ENCODE measurements around the gene BOK. TPM values are rescaled to one million over a fixed set of nuclear protein-coding genes. Genes with fewer than 3 reads are reported as not detected.

BOK gene
- total RNA-seq, 1 donor from 2014 or later: 4.5 TPM

DNA sequence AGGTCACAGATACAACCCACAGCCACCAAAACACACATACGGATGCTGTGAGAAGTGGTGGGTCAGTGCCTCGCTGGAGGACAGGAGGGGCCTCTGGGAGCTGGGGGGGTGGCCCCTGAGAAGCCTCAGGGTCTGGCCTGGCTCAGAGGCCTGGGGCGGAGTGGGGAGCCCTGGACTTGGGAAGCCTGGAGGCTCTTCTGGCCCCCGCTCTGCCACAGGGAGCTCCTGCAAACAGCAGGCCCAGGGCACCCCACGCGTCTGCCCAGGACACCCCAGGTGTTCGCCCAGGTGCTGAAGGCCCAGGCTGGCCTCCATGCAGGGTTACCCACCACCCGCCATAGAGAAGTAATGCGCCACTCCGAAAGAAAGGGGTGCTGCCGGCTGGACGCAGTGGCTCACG is 52.5 kb downstream of the BOK start:
- ATAC-seq (no peak), DNase-seq (ENCODE audit: missing footprints) (no peak)
- intact Hi-C loops (cut with DNase I): loop anchor here (5.0 to 10.0 kb wide), 2 partner anchors 104 to 506 kb away; partner anchors contain the start of genes MTERF4 and STK25

DNA sequence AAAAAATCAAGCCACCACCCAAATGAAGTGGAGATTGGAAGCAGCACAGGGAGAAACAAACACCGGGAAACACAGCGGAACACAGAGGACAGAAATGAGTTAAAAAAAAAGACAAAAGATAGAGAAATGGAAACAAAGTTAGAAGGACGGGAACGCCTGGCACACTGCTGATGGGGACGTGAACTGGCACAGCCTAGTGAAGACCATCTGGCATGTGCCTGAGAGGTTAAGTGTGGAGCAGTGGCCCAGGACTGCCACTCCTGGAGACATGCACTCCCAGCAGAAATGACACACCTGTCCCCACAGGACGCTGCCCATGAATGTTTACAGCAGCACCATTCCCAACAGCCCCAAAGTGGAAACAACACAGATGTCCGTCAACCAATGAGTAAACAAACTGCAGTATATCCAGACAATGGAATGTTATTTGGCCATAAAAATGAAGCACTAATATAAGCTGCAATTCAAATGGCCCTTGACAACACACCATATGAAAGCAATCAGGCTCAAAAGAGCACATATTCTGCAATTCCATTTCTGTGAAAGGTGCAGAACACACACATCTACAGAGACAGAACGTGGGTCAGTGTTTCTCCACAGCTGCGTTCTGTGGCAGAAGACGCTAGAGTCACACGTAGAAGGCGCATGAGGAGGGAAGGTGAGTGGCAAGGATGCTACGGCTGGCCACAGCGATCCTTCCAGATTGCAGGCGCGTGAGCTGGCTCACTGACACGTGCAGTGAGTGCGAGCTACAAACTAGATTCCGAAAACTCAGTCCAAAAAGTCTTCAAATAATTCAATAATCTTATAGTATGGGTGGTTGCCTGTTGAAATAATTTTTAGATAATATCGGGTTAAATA is 53.8 kb downstream of the BOK start:
- ATAC-seq: no peak

DNA sequence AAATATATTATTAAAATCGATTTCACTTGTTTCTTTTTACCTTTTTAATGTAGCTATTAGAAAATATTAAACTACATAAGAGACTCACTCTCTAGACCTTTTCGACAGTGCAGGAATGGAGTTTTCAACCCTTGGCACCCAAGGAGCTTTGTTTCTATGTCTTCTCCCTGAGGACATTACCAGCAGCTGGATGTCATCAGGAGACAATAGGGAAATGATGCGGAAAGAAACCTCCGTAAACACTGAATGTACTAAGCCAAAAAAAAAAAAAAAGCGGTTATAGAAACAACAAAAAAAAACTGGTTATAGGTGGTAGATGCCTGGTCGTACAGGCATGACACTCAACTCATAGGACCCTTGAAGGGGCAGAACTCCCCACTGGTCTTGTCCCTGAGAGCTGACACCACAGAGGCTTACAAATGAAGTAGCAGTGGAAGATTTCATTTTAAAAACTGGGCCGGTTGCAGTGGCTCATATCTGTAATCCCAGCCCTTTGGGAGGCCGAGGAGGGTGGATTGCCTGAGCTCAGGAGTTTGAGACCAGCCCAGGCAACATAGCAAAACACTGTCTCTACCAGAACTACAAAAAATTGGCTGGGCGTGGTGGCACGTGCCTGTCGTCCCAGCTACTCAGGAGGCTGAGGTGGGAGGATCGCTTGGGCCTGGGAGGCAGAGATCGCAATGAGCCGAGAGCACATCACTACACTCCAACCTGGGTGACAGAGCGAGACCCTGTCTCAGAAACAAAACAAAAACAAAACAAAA is 54.7 kb downstream of the BOK start:
- intact Hi-C loops (cut with DNase I): loop anchor here (2.0 to 10.0 kb wide), 3 partner anchors 78 to 508 kb away; partner anchors contain the start of genes MTERF4 and STK25
- DNase-seq (ENCODE audit: missing footprints): no peak
- peak; percentile 18 for ATAC-seq

More for the DNA sequence above, 53.8 kb downstream of the BOK start:
- intact Hi-C loops (cut with DNase I): loop anchor here (2.0 to 10.0 kb wide), 3 partner anchors 78 to 508 kb away; partner anchors contain the start of genes MTERF4 and STK25
- no peak for DNase-seq (ENCODE audit: missing footprints)

DNA sequence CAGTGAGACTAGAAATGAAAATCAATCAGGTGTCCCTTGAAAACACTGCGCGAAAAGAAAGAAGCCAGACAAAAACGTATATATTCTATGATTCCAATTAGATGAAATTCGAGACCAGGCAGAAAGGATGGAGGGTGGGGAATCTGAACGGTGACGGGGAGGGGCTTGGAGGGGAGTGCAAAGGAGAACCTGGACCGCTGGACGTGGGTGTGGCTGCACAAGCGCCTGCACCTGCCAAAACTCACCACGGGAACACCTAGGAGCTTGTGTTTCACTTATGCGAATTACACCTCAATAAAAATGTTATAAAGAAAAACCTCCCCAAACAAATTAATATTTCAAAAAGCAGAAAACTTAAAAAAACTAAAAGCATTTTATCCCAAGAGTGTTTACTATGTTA is 56.5 kb downstream of the BOK start:
- intact Hi-C loops (cut with DNase I): loop anchor here (10.0 kb wide), 1 partner anchor 510 kb away; the partner anchor contains the start of gene MTERF4

DNA sequence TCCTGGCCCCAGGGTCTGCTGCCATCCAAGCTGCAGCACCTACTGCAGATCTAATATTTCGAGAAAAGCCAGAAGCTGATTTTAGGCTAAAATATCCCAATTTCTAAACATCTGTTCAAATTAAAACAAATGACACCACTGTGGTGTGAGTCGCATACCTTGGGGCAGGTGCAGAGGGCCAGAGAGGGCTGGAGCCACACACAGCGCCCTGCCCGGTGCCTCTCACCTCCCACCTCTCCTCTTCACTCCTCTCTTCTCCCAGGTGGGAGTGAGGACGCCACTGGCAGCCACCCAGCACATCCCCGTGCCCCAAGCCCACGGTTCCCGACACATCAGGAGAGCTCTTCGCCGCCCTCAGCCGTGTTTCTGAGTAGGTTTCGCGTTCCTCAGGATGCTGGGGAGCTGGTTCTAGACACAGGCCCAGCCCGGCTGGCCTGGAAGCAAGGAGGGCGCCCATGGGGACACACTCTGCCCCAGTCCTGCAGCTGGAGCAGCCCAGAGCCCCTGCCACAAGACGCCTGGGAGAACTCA is 57.0 kb downstream of the BOK start:
- DNase-seq (ENCODE audit: missing footprints): no peak
- peak; percentile 21 for ATAC-seq
- intact Hi-C loops (cut with DNase I): loop anchor here (10.0 kb wide), 1 partner anchor 511 kb away; the partner anchor contains the start of gene MTERF4

More for the DNA sequence above, 56.5 kb downstream of the BOK start:
- no peak for ATAC-seq
- DNase-seq (ENCODE audit: missing footprints): no peak

DNA sequence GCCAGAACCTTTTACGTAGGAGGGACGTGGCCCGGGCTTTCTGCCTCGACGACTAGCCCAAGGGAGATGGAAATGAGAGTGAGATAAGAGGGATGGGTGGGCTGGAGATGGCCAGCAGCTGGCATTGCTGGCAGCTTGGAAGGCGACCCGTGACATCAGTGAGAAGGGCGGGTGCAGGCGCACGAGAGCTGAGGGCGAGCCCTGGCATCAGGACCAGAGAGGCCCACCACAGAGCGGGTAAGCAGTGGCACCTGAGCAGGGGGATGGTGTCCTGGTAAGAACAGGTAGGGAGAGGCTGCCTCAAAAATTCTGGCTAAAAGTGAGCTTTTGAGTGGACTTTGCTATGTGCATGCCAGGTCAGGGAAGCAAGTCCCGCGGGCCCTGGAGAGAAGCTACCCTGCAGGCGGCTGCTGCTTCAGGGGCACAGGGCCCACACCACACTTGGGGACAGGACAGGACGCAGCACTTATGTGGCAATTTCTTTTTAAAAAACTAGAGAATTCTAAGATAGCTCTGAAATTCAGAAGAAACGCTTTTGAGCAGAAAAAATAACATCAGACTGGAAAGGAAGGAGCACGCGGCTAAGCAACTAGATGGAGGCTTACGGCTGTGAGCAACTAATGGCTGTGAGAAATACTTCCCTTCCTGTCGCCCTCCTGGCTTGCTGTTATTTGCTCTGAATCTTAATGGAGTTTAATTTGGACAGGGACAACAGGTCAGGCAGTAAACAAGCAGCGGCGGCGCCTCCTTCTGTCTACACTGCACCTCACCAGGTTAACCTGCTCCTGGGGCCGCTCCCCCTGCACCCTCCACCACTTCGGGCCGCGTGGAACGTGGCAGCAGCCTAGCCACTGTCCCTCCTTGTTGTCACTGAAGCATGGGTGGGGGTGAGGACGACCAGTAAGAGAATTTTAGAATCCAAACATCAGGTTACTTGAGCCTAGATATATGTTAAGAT is 57.9 kb downstream of the BOK start:
- DNase-seq (ENCODE audit: missing footprints): no peak
- intact Hi-C loops (cut with DNase I): loop anchor here (10.0 kb wide), 1 partner anchor 512 kb away; the partner anchor contains the start of gene MTERF4
- peak; percentile 26 for ATAC-seq

DNA sequence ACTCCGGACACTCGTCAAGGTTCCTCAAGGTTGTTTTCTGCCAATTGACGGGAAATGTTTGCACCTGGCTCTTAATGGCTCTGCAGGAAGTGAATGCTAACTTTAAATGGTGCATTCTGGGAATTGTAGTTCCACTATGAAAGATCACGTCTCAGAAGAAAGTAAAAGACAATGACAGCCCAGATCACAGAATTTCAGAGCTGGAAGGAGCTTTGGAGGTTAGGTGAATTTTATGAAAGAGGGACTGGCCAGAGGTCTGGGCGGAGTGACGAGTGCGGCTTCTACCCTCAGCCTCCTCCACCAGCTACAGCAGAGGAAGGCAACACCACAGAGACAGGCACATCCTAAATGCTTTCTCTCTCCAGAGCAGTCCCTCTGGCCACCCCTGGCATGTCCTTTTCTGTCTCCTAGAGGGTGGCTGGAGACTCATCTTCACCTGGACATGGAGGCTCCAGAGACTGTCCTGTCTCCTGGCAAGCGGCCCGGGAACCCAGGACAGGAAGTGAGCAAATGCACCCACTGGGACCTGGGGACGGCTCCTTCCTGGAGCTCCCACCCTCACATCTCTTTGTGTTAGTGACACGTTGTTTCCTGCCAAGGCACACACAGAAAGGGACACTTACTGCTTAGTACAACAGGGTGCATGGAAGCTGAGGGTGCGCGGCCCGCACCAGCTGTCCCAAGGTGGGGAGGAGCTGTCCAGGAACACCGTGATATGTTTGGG is 59.0 kb downstream of the BOK start:
- DNase-seq (ENCODE audit: missing footprints) (peak; percentile 77), ATAC-seq (peak; percentile 40)
- intact Hi-C loops (cut with DNase I): loop anchor here (10.0 kb wide), 1 partner anchor 513 kb away; the partner anchor contains the start of gene MTERF4

DNA sequence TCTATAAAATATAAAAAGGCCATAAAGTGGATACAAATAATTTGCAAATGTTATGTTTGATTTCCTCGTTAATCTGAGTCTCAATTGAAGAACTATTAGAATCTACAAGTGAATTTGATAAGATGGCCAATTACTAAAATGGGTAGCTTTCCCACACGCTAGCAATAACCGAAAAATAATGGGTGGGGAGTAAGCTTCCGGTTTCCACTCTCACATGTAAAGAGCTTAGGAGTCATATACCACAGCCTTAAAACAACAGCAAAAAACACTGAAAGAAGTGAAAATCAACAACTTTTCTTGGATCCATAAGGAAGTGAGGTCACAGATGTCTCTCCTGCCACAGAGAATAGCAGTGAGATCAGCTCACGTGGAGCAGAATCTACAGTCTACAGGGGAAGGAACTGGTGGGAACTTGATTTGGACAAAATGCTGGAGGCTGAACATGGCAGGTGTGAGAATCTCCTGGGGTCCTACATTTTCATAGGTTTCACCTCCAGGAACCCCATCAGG is 59.8 kb downstream of the BOK start:
- ATAC-seq (no peak), DNase-seq (ENCODE audit: missing footprints) (no peak)
- intact Hi-C loops (cut with DNase I): loop anchor here (10.0 kb wide), 1 partner anchor 514 kb away; the partner anchor contains the start of gene MTERF4

DNA sequence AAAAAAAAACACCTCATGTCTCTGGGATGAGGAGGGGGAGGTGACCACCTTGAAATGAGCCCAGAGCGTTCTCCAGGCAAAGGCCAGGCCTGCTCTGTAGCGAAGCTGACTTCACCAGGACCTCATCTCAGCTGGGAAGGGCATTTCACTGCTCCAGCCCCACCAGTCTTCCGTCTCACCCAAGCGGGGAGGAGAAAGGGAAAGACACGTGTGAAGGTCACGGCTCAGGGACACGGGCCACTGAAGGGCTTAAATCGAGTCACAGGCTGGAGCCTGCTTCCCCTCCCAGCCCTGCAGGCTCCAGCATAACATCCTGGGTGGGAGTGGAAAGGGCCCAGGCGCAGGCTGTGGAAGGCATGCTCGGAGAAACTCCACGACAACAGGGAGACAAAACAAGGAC is 60.3 kb downstream of the BOK start:
- intact Hi-C loops (cut with DNase I): loop anchor here (10.0 kb wide), 1 partner anchor 514 kb away; the partner anchor contains the start of gene MTERF4
- no peak for ATAC-seq
- no peak for DNase-seq (ENCODE audit: missing footprints)

DNA sequence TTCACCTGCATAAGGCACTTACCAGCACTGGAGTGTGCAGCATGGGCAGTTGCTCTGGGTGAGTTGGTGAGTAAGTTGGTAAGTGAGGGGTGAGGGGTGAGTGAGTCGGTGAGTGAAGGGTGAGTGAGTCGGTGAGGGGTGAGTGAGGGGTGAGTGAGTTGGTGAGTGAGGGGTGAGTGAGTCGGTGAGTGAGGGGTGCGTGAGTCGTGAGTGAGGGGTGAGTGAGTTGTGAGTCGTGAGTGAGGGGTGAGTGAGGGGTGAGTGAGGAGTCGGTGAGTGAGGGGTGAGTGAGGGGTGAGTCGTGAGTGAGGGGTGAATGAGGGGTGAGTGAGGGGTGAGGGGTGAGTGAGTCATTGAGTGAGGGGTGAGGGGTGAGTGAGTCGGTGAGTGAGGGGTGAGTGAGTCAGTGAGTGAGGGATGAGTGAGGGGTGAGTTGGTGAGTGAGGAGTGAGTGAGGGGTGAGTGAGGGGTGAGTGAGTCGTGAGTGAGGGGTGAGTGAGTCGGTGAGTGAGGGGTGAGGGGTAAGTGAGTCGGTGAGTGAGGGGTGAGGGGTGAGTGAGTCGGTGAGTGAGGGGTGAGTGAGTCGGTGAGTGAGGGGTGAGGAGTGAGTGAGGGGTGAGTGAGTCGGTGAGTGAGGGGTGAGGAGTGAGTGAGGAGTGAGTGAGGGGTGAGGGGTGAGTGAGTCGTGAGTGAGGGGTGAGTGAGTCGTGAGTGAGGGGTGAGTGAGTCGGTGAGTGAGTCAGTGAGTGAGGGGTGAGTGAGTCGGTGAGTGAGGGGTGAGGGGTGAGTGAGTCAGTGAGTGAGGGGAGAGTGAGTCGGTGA is 61.3 kb downstream of the BOK start:
- ATAC-seq (no peak), DNase-seq (ENCODE audit: missing footprints) (no peak)
- intact Hi-C loops (cut with DNase I): loop anchor here (10.0 kb wide), 1 partner anchor 515 kb away; the partner anchor contains the start of gene MTERF4

DNA sequence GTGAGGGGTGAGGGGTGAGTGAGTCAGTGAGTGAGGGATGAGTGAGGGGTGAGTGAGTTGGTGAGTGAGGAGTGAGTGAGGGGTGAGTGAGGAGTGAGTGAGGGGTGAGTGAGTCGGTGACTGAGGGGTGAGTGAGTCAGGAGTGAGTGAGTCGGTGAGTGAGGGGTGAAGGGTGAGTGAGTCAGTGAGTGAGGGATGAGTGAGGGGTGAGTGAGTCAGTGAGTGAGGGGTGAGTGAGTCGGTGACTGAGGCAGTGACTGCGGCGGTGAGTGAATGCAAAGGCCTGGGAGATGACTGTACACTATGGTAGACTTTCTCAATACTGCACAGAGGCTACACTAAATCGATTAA is 61.8 kb downstream of the BOK start:
- intact Hi-C loops (cut with DNase I): no loop called here
- no peak for ATAC-seq

More for the DNA sequence above, 61.8 kb downstream of the BOK start:
- no peak for DNase-seq (ENCODE audit: missing footprints)

Other genes with a start within 250 kb of the BOK start
- 393 TPM for gene HDLBP, start 243.1 kb upstream of the BOK start, total RNA-seq
- gene SEPTIN2, start 242.8 kb upstream of the BOK start, total RNA-seq: 150 TPM
- 15.0 TPM for gene FARP2, start 202.5 kb upstream of the BOK start, total RNA-seq
- gene STK25, start 50.2 kb upstream of the BOK start, total RNA-seq: 97.4 TPM
- 83.2 TPM for gene THAP4, start 78.4 kb downstream of the BOK start, total RNA-seq
- gene ATG4B, start 78.9 kb downstream of the BOK start, total RNA-seq: 43.3 TPM
- 11.1 TPM for gene DTYMK, start 128.1 kb downstream of the BOK start, total RNA-seq
- gene ING5, start 143.3 kb downstream of the BOK start, total RNA-seq: 16.5 TPM
- 19.6 TPM for gene D2HGDH, start 175.9 kb downstream of the BOK start, total RNA-seq
- not detected for gene GAL3ST2, start 218.1 kb downstream of the BOK start, total RNA-seq

Measured in Right ventricle myocardium inferior (tissue), 1 donor.